AG10803 (cell line): ENCODE measurements around the gene CHST3.

Experiments used
- DNase-seq: peaks from one replicate; pipeline ENCODE4 v3.0.0; 2010; ENCODE audit warnings: low read depth
- H3K4me3 ChIP-seq: 2 replicates; pipeline ENCODE4 v1.5.1; 2011; ENCODE audit warnings: mild to moderate bottlenecking, low read length, control low read depth
- CTCF ChIP-seq: conservative IDR thresholded peaks from 2 replicates; pipeline ENCODE4 v1.5.1; 2011; ENCODE audit warnings: mild to moderate bottlenecking, low read length, control low read depth, inconsistent platforms

The CHST3 gene

GRCh38 chr10:71939861-71940474 lies 24.2 kb upstream of the CHST3 start:
- TF ChIP-seq CTCF = no peak
- H3K4me3 ChIP-seq = no peak overlapping the region
- DNase-seq = no peak

- H3K4me3 ChIP-seq = no peak overlapping the region
- no peak for TF ChIP-seq CTCF
- DNase-seq = no peak
These were observed 23.4 kb upstream of the CHST3 start for GRCh38 chr10:71940752-71941151.

- H3K4me3 ChIP-seq = no peak overlapping the region
- no peak for DNase-seq
- TF ChIP-seq CTCF = no peak
These were observed 22.9 kb upstream of the CHST3 start for GRCh38 chr10:71941318-71941717.

- no peak for TF ChIP-seq CTCF
- DNase-seq = no peak
- H3K4me3 ChIP-seq = no peak overlapping the region
These were observed 18.2 kb upstream of the CHST3 start for GRCh38 chr10:71945819-71946474.

GRCh38 chr10:71946700-71947099 lies 17.5 kb upstream of the CHST3 start:
- no peak overlapping the region for H3K4me3 ChIP-seq
- no peak for TF ChIP-seq CTCF
- DNase-seq = no peak

- no peak for DNase-seq
- TF ChIP-seq CTCF = no peak
- H3K4me3 ChIP-seq = no peak overlapping the region
These were observed 15.6 kb upstream of the CHST3 start for GRCh38 chr10:71948496-71949067.

GRCh38 chr10:71950683-71951082 lies 13.5 kb upstream of the CHST3 start:
- H3K4me3 ChIP-seq = no peak overlapping the region
- no peak for TF ChIP-seq CTCF
- no peak for DNase-seq
